ENCODE measurements around the gene TICAM1. TPM values are rescaled to one million over a fixed set of nuclear protein-coding genes. Genes with fewer than 3 reads are reported as not detected.

TICAM1 gene
- total and polyA plus RNA-seq, 2 of the 8 experiments (the other 6 are each of a cell fraction or from before 2014, with no cell fraction given) = 0.41 to 0.65 TPM

DNA sequence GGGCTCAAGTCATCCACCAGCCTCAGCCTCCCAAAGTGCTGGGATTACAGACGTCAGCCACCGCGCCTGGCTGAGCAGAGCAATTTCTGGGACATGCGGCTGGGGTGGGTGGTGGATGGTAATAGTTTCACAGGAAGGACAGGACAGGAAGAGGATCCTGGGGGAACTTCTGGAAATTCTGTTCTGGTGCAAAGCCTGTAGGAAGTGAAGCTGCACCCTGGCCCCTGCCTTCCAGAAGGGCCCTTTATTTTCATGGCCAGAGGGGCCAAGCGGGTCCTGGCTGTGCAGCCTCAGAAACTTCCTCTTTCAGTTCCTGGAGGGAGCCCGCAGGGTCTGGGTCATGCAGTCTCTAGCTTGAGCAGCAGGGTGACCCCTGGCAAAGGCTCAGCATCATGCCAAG is 24.3 kb downstream of the TICAM1 start:
- Histone ChIP-seq H3K9ac (replicated peaks in 1 of 4; ENCODE audit: extremely low read depth in 1 of 4, low read depth in 3 of 4, low read length in 3 of 4) (no peak overlapping the region), H3K18ac (ENCODE audit: extremely low read depth, low read length) (no peak overlapping the region), H3K27ac (ENCODE audit: low read depth, low read length) (no peak overlapping the region), H3K23ac (ENCODE audit: insufficient read length) (no peak overlapping the region), H3K23me2 (ENCODE audit: low read depth, low read length) (no peaks in the 10 kb centered on the region), H2BK15ac (ENCODE audit: low read length) (no peak overlapping the region), H3K36me3 (ENCODE audit: control insufficient read depth in 2 of 4, insufficient read depth in 4 of 4, low read length in 3 of 4) (no peaks in the 10 kb centered on the region), H4K20me1 (replicated peaks in 1 of 2; ENCODE audit: control insufficient read depth in 1 of 2, insufficient read depth in 2 of 2, low read length in 2 of 2) (no peaks in the 10 kb centered on the region), H2BK120ac (replicated peaks; ENCODE audit: low read depth, low read length) (no peak overlapping the region), H2BK5ac (ENCODE audit: low read depth, low read length) (no peak overlapping the region), H2BK12ac (ENCODE audit: low read depth, low read length) (no peak overlapping the region), H4K91ac (replicated peaks; ENCODE audit: insufficient read length, low read length) (no peak overlapping the region), H3K4me3 (ENCODE audit: extremely low read depth in 1 of 4, insufficient read depth in 2 of 4, low read depth in 3 of 4, low read length in 4 of 4) (no peak overlapping the region), H2AFZ (ENCODE audit: low read length) (no peak overlapping the region), H2BK20ac (ENCODE audit: low read length) (no peak overlapping the region), H3K56ac (replicated peaks; ENCODE audit: insufficient read length, low read depth, low read length) (no peak overlapping the region), H3K14ac (ENCODE audit: insufficient read length) (no peak overlapping the region), H3K27me3 (replicated peaks in 1 of 4; ENCODE audit: control insufficient read depth in 3 of 4, extremely low read depth in 1 of 4, insufficient read depth in 3 of 4, low read length in 3 of 4) (no peaks in the 10 kb centered on the region), H3K4me2 (ENCODE audit: insufficient read depth in 1 of 2, low read depth in 2 of 2, low read length in 2 of 2) (no peak overlapping the region), H3K79me1 (ENCODE audit: low read depth, low read length) (no peaks in the 10 kb centered on the region), H3K9me3 (ENCODE audit: insufficient read depth in 2 of 2, low read depth in 1 of 2, low read length in 1 of 2) (no peaks in the 10 kb centered on the region), H2AK5ac (ENCODE audit: low read depth, low read length) (no peak overlapping the region), H3K4me1 (replicated peaks in 1 of 4; ENCODE audit: control insufficient read depth in 3 of 4, insufficient read depth in 4 of 4, low read length in 3 of 4) (no peaks in the 10 kb centered on the region), H4K8ac (ENCODE audit: extremely low read depth, insufficient read depth, low read length) (no peak overlapping the region), H4K5ac (ENCODE audit: insufficient read length, low read depth, low read length) (no peak overlapping the region), H3K79me2 (ENCODE audit: control insufficient read depth in 1 of 2, insufficient read depth in 2 of 2, low read length in 2 of 2) (no peaks in the 10 kb centered on the region), H3K4ac (replicated peaks; ENCODE audit: insufficient read length, low read depth, low read length) (no peak overlapping the region)
- ChIA-PET CTCF (ENCODE audit: partially characterized antibody) (interaction anchor here (0.7 to 9.2 kb wide), 7 partner anchors 11 to 76 kb away, joined by 3 to 100 read pairs (median 4); partner anchors contain the start of gene FEM1A), POLR2A (ENCODE audit: partially characterized antibody) (no interaction called here)
- TF ChIP-seq CTBP2 (IDR thresholded peaks at IDR 0.05; ENCODE audit: borderline replicate concordance, insufficient read depth, insufficient read length, low read length) = no peak
- TF ChIP-seq HDAC6 (IDR thresholded peaks at IDR 0.05; ENCODE audit: low read depth, low read length) = no peak
- no peak for TF ChIP-seq CREB1 (IDR thresholded peaks at IDR 0.05)
- TF ChIP-seq TAF7 (optimal IDR thresholded peaks at IDR 0.05; ENCODE audit: borderline replicate concordance, low read depth, low read length) = no peak
- TF ChIP-seq KDM4A (IDR thresholded peaks at IDR 0.05; ENCODE audit: low read depth, low read length, severe bottlenecking) = no peak
- TF ChIP-seq SAP30 (IDR thresholded peaks at IDR 0.05; ENCODE audit: insufficient read depth, insufficient replicate concordance, low read length) = no peak
- no peak for TF ChIP-seq GABPA (IDR thresholded peaks at IDR 0.05; ENCODE audit: borderline replicate concordance, insufficient read depth, low read length)
- no peak for TF ChIP-seq SIX5 (IDR thresholded peaks at IDR 0.05; ENCODE audit: low read depth, low read length)
- no peak for TF ChIP-seq SRF (IDR thresholded peaks at IDR 0.05; ENCODE audit: low read depth, low read length)
- TF ChIP-seq RXRA (IDR thresholded peaks at IDR 0.05; ENCODE audit: insufficient read depth, low read depth, low read length) = no peak
- no peak for TF ChIP-seq PHF8 (conservative IDR thresholded peaks at IDR 0.05; ENCODE audit: low read depth, low read length)
- no peak for TF ChIP-seq TAF1 (IDR thresholded peaks at IDR 0.05; ENCODE audit: low read depth, low read length)
- no peak for TF ChIP-seq BCL11A (IDR thresholded peaks at IDR 0.05; ENCODE audit: low read depth in 2 of 2, low read length in 2 of 2)
- TF ChIP-seq TCF12 (IDR thresholded peaks at IDR 0.05; ENCODE audit: low read depth, low read length) = no peak
- FAIRE-seq = no peak
- no peak for DNase-seq (ENCODE audit: low read depth in 1 of 2, low spot score in 2 of 2)
- WGBS, 2 experiments (ENCODE audit: extremely low coverage in 1 of 2, insufficient coverage in 1 of 2, insufficient read length in 1 of 2, insufficient replicate concordance in 2 of 2, low coverage in 1 of 2, low lambda C conversion rate in 2 of 2, missing lambda C conversion rate in 1 of 2) = 89% methylated on average over 6 of the region's 6 CpGs; no CpG with 5 or more reads in 1 of the 2 experiments

All from H1 (cell line).